ENCODE measurements around the gene TUBGCP2.

The TUBGCP2 gene

GRCh38 chr10:133264461-133264860 lies 44.2 kb downstream of the TUBGCP2 start:
- DNase-seq = no peak

GRCh38 chr10:133263674-133264073 lies 45.0 kb downstream of the TUBGCP2 start:
- DNase-seq = no peak

GRCh38 chr10:133262696-133263095 lies 46.0 kb downstream of the TUBGCP2 start:
- no peak for DNase-seq

GRCh38 chr10:133261726-133262325 lies 46.8 kb downstream of the TUBGCP2 start:
- DNase-seq = peak in 13 of 14 donors; percentile 6 to 83 (median 66)

GRCh38 chr10:133260895-133261725 lies 47.6 kb downstream of the TUBGCP2 start:
- DNase-seq = peak in 5 of 14 donors; percentile 31 to 74 (median 48)

- DNase-seq = peak in 1 of 14 donors; percentile 6
Observed at GRCh38 chr10:133259602-133259989, 49.1 kb downstream of the TUBGCP2 start.

- peak in 8 of 14 donors; percentile 19 to 71 (median 39) for DNase-seq
Observed at GRCh38 chr10:133258818-133259601, 49.7 kb downstream of the TUBGCP2 start.

GRCh38 chr10:133258066-133258817 lies 50.4 kb downstream of the TUBGCP2 start:
- no peak for DNase-seq

GRCh38 chr10:133257489-133258065 lies 51.1 kb downstream of the TUBGCP2 start:
- peak in 4 of 14 donors; percentile 3 to 43 (median 14) for DNase-seq

- no peak for DNase-seq
Observed at GRCh38 chr10:133255323-133255722, 53.3 kb downstream of the TUBGCP2 start.

- DNase-seq = no peak
Observed at GRCh38 chr10:133254421-133255120, 54.1 kb downstream of the TUBGCP2 start.

- no peak for DNase-seq
Observed at GRCh38 chr10:133253361-133253955, 55.2 kb downstream of the TUBGCP2 start.

GRCh38 chr10:133252223-133252552 lies 56.5 kb downstream of the TUBGCP2 start:
- no peak for DNase-seq

- no peak for DNase-seq
Observed at GRCh38 chr10:133251388-133252222, 57.1 kb downstream of the TUBGCP2 start.

- no peak for DNase-seq
Observed at GRCh38 chr10:133249975-133250754, 58.5 kb downstream of the TUBGCP2 start.

GRCh38 chr10:133249094-133249780 lies 59.4 kb downstream of the TUBGCP2 start:
- DNase-seq = no peak

GRCh38 chr10:133248334-133248715 lies 60.3 kb downstream of the TUBGCP2 start:
- no peak for DNase-seq

GRCh38 chr10:133247681-133248333 lies 60.9 kb downstream of the TUBGCP2 start:
- DNase-seq = no peak

Data from C1 segment of cervical spinal cord (tissue), 14 donors.